Measurements from ENCODE around the gene SAMD1. TPM values are rescaled to one million over a fixed set of nuclear protein-coding genes. Genes with fewer than 3 reads are reported as not detected.
A peak's percentile ranks its signal among the peaks of the same experiment; 100 is the strongest.

The SAMD1 gene
- total and polyA plus RNA-seq, 9 of the 15 experiments (the other 6 are each of a cell fraction or from before 2014, with no cell fraction given), result 2.9 to 96.0 (median 43.5) TPM

DNA sequence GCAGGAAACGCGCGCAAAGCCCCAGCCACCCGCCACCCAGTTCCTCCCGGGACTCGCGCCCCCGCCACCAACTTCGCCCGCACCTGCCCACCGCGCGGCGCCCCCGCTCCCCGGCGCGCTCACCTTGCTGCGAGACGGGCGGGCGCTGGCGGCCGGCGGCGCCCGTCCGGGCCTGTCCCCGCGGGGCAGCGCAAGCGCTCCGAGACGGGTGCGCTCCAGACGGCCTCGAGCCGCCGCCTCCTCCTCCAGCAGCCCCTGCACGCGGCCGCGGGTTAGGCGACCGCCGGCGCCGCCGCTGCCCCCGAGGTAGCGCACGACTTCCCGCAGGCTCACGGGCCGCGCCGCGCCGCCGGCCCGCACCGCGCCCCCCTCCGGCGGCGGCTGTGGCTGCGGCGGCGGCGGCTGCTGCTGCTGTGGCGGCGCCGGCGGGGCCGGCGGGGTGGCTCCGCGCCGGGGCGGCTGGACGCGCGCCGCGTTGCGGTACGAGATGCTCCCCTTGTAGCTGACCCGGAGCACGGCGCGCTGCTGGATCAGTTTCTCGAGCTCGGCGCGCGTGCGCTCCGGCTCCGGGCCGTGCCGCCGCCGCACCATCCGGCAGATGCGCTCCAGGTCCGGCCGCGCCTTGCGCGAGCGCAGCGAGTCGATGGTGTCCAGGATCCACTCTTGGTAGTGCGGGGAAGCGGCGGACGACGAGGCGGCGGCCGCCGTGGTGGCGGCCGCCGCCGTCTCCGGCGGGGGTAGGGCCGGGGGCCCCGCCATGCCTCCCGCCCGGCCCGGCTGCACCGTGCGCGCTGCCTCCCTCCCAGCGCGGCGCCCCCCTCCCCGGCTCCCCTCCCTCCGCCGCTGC lies 666 bp downstream of the SAMD1 start (continued):
- TF ChIP-seq CREB1 (IDR thresholded peaks at IDR 0.05) (no peak), CREB1 (CRISPR knock-in tag; IDR thresholded peaks at IDR 0.05) (no peak), KDM2B (CRISPR knock-in tag; IDR thresholded peaks at IDR 0.05) (no peak), BACH1 (tag; IDR thresholded peaks at IDR 0.05) (no peak), BRD4 (IDR thresholded peaks at IDR 0.05) (no peak), ZNF212 (CRISPR knock-in tag; IDR thresholded peaks at IDR 0.05) (no peak), L3MBTL2 (IDR thresholded peaks at IDR 0.05) (peak; percentile 47; the same call in 1 of the 2 replicates), POLR2A (conservative IDR thresholded peaks at IDR 0.05) (no peak), ARHGAP35 (IDR thresholded peaks at IDR 0.05; ENCODE audit: partially characterized antibody) (no peak), CHD2 (IDR thresholded peaks at IDR 0.05; ENCODE audit: low read depth, low read length) (no peak), SAFB2 (IDR thresholded peaks at IDR 0.05; ENCODE audit: borderline replicate concordance, low read depth, low read length, severe bottlenecking) (no peak), NFRKB (IDR thresholded peaks at IDR 0.05; ENCODE audit: low read depth) (no peak), U2AF2 (optimal IDR thresholded peaks at IDR 0.05; ENCODE audit: low read depth, low read length) (no peak), ZSCAN32 (CRISPR knock-in tag; IDR thresholded peaks at IDR 0.05) (no peak), RAD21 (CRISPR knock-in tag; conservative IDR thresholded peaks at IDR 0.05 in 1 of 2, IDR thresholded peaks at IDR 0.05 in 1 of 2) (peak in 1 of 2 experiments; percentile 3; a peak in 1 of 4 replicates), NFYB (IDR thresholded peaks at IDR 0.05; ENCODE audit: extremely low read depth, insufficient read length) (no peak)
- TF ChIP-seq, protein P1, sequence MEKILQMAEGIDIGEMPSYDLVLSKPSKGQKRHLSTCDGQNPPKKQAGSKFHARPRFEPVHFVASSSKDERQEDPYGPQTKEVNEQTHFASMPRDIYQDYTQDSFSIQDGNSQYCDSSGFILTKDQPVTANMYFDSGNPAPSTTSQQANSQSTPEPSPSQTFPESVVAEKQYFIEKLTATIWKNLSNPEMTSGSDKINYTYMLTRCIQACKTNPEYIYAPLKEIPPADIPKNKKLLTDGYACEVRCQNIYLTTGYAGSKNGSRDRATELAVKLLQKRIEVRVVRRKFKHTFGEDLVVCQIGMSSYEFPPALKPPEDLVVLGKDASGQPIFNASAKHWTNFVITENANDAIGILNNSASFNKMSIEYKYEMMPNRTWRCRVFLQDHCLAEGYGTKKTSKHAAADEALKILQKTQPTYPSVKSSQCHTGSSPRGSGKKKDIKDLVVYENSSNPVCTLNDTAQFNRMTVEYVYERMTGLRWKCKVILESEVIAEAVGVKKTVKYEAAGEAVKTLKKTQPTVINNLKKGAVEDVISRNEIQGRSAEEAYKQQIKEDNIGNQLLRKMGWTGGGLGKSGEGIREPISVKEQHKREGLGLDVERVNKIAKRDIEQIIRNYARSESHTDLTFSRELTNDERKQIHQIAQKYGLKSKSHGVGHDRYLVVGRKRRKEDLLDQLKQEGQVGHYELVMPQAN (IDR thresholded peaks at IDR 0.05; ENCODE audit: borderline replicate concordance), result no peak
- TF ChIP-seq, protein P2, sequence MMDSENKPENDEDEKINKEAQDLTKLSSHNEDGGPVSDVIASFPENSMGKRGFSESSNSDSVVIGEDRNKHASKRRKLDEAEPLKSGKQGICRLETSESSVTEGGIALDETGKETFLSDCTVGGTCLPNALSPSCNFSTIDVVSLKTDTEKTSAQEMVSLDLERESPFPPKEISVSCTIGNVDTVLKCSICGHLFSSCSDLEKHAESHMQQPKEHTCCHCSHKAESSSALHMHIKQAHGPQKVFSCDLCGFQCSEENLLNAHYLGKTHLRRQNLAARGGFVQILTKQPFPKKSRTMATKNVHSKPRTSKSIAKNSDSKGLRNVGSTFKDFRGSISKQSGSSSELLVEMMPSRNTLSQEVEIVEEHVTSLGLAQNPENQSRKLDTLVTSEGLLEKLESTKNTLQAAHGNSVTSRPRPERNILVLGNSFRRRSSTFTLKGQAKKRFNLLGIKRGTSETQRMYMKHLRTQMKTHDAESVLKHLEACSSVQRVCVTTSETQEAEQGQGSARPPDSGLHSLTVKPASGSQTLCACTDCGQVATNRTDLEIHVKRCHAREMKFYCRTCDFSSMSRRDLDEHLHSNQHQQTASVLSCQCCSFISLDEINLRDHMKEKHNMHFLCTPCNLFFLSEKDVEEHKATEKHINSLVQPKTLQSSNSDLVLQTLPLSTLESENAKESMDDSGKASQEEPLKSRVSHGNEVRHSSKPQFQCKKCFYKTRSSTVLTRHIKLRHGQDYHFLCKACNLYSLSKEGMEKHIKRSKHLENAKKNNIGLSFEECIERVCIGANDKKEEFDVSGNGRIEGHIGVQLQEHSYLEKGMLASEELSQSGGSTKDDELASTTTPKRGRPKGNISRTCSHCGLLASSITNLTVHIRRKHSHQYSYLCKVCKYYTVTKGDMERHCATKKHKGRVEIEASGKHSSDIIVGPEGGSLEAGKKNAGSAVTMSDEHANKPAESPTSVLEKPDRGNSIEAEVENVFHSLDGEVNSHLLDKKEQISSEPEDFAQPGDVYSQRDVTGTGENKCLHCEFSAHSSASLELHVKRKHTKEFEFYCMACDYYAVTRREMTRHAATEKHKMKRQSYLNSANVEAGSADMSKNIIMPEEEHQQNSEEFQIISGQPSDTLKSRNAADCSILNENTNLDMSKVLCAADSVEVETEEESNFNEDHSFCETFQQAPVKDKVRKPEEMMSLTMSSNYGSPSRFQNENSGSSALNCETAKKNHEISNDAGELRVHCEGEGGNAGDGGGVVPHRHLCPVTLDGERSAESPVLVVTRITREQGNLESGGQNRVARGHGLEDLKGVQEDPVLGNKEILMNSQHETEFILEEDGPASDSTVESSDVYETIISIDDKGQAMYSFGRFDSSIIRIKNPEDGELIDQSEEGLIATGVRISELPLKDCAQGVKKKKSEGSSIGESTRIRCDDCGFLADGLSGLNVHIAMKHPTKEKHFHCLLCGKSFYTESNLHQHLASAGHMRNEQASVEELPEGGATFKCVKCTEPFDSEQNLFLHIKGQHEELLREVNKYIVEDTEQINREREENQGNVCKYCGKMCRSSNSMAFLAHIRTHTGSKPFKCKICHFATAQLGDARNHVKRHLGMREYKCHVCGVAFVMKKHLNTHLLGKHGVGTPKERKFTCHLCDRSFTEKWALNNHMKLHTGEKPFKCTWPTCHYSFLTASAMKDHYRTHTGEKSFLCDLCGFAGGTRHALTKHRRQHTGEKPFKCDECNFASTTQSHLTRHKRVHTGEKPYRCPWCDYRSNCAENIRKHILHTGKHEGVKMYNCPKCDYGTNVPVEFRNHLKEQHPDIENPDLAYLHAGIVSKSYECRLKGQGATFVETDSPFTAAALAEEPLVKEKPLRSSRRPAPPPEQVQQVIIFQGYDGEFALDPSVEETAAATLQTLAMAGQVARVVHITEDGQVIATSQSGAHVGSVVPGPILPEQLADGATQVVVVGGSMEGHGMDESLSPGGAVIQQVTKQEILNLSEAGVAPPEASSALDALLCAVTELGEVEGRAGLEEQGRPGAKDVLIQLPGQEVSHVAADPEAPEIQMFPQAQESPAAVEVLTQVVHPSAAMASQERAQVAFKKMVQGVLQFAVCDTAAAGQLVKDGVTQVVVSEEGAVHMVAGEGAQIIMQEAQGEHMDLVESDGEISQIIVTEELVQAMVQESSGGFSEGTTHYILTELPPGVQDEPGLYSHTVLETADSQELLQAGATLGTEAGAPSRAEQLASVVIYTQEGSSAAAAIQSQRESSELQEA (IDR thresholded peaks at IDR 0.05; ENCODE audit: low read depth), result no peak
